ENCODE measurements around the gene UPK2. TPM values are rescaled to one million over a fixed set of nuclear protein-coding genes. Genes with fewer than 3 reads are reported as not detected.
"Not testable (repeated sequence)": the region's sequence is repeated elsewhere in the genome, so short reads cannot be mapped to it uniquely, and the experiment has no call there.

Gene UPK2
- polyA plus RNA-seq, 3 donors from 2014 or later, result 0.81 to 1.4 TPM; not detected in 1

GRCh38 chr11:118961591-118961990, 5.5 kb downstream of the UPK2 start:
- H3K27me3 Mint-ChIP-seq (ENCODE audit: low read depth in 3 of 3), result peaks cover 1 to 6% (median 3%) of the 10 kb centered on the region in 3 donors
- no peak overlapping the region for H3K4me3 Mint-ChIP-seq
- no peak for DNase-seq
- no peaks in the 10 kb centered on the region for H3K36me3 Mint-ChIP-seq
- H3K4me1 Mint-ChIP-seq, result peaks cover 0 to 2% of the 10 kb centered on the region in 2 donors
- H3K27ac Mint-ChIP-seq, result no peak overlapping the region
- H3K9me3 Mint-ChIP-seq, result no peaks in the 10 kb centered on the region

- H3K27me3 Mint-ChIP-seq (ENCODE audit: low read depth in 3 of 3); H3K36me3 Mint-ChIP-seq; H3K27ac Mint-ChIP-seq; H3K4me3 Mint-ChIP-seq; DNase-seq; H3K4me1 Mint-ChIP-seq; H3K9me3 Mint-ChIP-seq: not testable (repeated sequence)
These were observed 13.4 kb downstream of the UPK2 start for GRCh38 chr11:118969508-118969907.

- Mint-ChIP-seq H3K36me3 (no peaks in the 10 kb centered on the region), H3K27ac (no peak within 1 kb of the TSS), H3K27me3 (ENCODE audit: low read depth in 3 of 3) (peaks cover 2 to 5% (median 3%) of the 10 kb centered on the region in 3 donors), H3K4me3 (no peak within 1 kb of the TSS), H3K4me1 (no peaks in the 10 kb centered on the region), H3K9me3 (no peaks in the 10 kb centered on the region)
- DNase-seq, result no peak
These were observed 15.5 kb downstream of the UPK2 start, which contains the start of gene FOXR1 for GRCh38 chr11:118971646-118972045. FOXR1 (plus strand) TSS chr11:118971761; CDS start chr11:118971932, 171 bp downstream.

GRCh38 chr11:118973985-118974384, 17.9 kb downstream of the UPK2 start:
- H3K27me3 Mint-ChIP-seq (ENCODE audit: low read depth in 3 of 3), result peaks cover 0 to 7% (median 3%) of the 10 kb centered on the region in 3 donors
- no peaks in the 10 kb centered on the region for H3K36me3 Mint-ChIP-seq
- no peak overlapping the region for H3K27ac Mint-ChIP-seq
- no peak for DNase-seq
- no peak overlapping the region for H3K4me3 Mint-ChIP-seq
- H3K9me3 Mint-ChIP-seq, result no peaks in the 10 kb centered on the region
- H3K4me1 Mint-ChIP-seq, result no peaks in the 10 kb centered on the region

GRCh38 chr11:118975771-118976709, 19.9 kb downstream of the UPK2 start:
- Mint-ChIP-seq H3K27ac (no peak overlapping the region), H3K36me3 (no peaks in the 10 kb centered on the region), H3K9me3 (no peaks in the 10 kb centered on the region), H3K27me3 (ENCODE audit: low read depth in 3 of 3) (peaks cover 0 to 6% (median 3%) of the 10 kb centered on the region in 3 donors), H3K4me1 (no peaks in the 10 kb centered on the region), H3K4me3 (no peak overlapping the region)
- no peak for DNase-seq

GRCh38 chr11:118979434-118979833, 23.3 kb downstream of the UPK2 start:
- no peak for DNase-seq
- Mint-ChIP-seq H3K36me3 (no peaks in the 10 kb centered on the region), H3K27ac (no peak overlapping the region), H3K4me1 (no peaks in the 10 kb centered on the region), H3K9me3 (no peaks in the 10 kb centered on the region), H3K27me3 (ENCODE audit: low read depth in 3 of 3) (peaks cover 0 to 3% (median 0%) of the 10 kb centered on the region in 3 donors), H3K4me3 (no peak overlapping the region)

GRCh38 chr11:118980191-118980881, 24.2 kb downstream of the UPK2 start:
- Mint-ChIP-seq H3K4me3 (no peak overlapping the region), H3K9me3 (no peaks in the 10 kb centered on the region), H3K36me3 (no peaks in the 10 kb centered on the region), H3K27ac (no peak overlapping the region), H3K27me3 (ENCODE audit: low read depth in 3 of 3) (peaks cover 0 to 3% (median 0%) of the 10 kb centered on the region in 3 donors), H3K4me1 (no peaks in the 10 kb centered on the region)
- DNase-seq, result no peak

- H3K9me3 Mint-ChIP-seq; H3K27me3 Mint-ChIP-seq (ENCODE audit: low read depth in 3 of 3); H3K36me3 Mint-ChIP-seq; H3K4me1 Mint-ChIP-seq; H3K27ac Mint-ChIP-seq; DNase-seq; H3K4me3 Mint-ChIP-seq: not testable (repeated sequence)
These were observed 28.2 kb downstream of the UPK2 start for GRCh38 chr11:118984337-118984736.

- H3K27ac Mint-ChIP-seq, result no peak overlapping the region
- no peaks in the 10 kb centered on the region for H3K36me3 Mint-ChIP-seq
- no peak overlapping the region for H3K4me3 Mint-ChIP-seq
- H3K27me3 Mint-ChIP-seq (ENCODE audit: low read depth in 3 of 3), result peaks cover 0 to 3% (median 0%) of the 10 kb centered on the region in 3 donors
- no peaks in the 10 kb centered on the region for H3K9me3 Mint-ChIP-seq
- H3K4me1 Mint-ChIP-seq, result no peaks in the 10 kb centered on the region
- no peak for DNase-seq
These were observed 28.7 kb downstream of the UPK2 start for GRCh38 chr11:118984825-118985224.

GRCh38 chr11:118988280-118988679, 32.2 kb downstream of the UPK2 start:
- Mint-ChIP-seq H3K9me3 (no peaks in the 10 kb centered on the region), H3K36me3 (no peaks in the 10 kb centered on the region), H3K27me3 (ENCODE audit: low read depth in 3 of 3) (peaks cover 0 to 3% (median 0%) of the 10 kb centered on the region in 3 donors), H3K4me3 (no peak overlapping the region), H3K27ac (no peak overlapping the region), H3K4me1 (no peaks in the 10 kb centered on the region)
- DNase-seq, result no peak

- H3K9me3 Mint-ChIP-seq; H3K4me3 Mint-ChIP-seq; H3K27me3 Mint-ChIP-seq (ENCODE audit: low read depth in 3 of 3); H3K4me1 Mint-ChIP-seq; DNase-seq; H3K27ac Mint-ChIP-seq; H3K36me3 Mint-ChIP-seq: not testable (repeated sequence)
These were observed 35.5 kb downstream of the UPK2 start for GRCh38 chr11:118991486-118992038.

GRCh38 chr11:118996926-118997626, 41.0 kb downstream of the UPK2 start:
- Mint-ChIP-seq H3K27me3 (ENCODE audit: low read depth in 3 of 3) (peaks cover 2 to 4% (median 2%) of the 10 kb centered on the region in 3 donors), H3K9me3 (no peaks in the 10 kb centered on the region), H3K4me1 (peaks cover 37 to 41% of the 10 kb centered on the region in 2 donors), H3K36me3 (peaks cover 0 to 14% (median 4%) of the 10 kb centered on the region in 3 donors), H3K4me3 (peak overlapping the region; percentile 91 to 98 (median 96)), H3K27ac (peak overlapping the region; percentile 95 to 99 (median 98))
- peak in 1 of 3 donors; percentile 15 for DNase-seq

GRCh38 chr11:118997627-118998387, 41.7 kb downstream of the UPK2 start, which contains the start of gene CENATAC:
CENATAC (plus strand) TSS chr11:118998138; CDS start chr11:118998198, 60 bp downstream.
- Mint-ChIP-seq H3K27ac (peak within 1 kb of the TSS; percentile 95 to 99 (median 98)), H3K9me3 (no peaks in the 10 kb centered on the region)
- peak; percentile 95 to 96 (median 95) for DNase-seq

More at GRCh38 chr11:118997627-118998387, 41.7 kb downstream of the UPK2 start, which contains the start of gene CENATAC:
- peak within 1 kb of the TSS; percentile 91 to 98 (median 96) for H3K4me3 Mint-ChIP-seq
- H3K4me1 Mint-ChIP-seq, result peaks cover 37 to 41% of the 10 kb centered on the region in 2 donors
- peaks cover 2 to 4% (median 2%) of the 10 kb centered on the region in 3 donors for H3K27me3 Mint-ChIP-seq (ENCODE audit: low read depth in 3 of 3)
- H3K36me3 Mint-ChIP-seq, result peaks cover 0 to 14% (median 5%) of the 10 kb centered on the region in 3 donors

All from immature natural killer cell (primary cell).